Measurements from ENCODE around the gene SLC38A6. TPM values are rescaled to one million over a fixed set of nuclear protein-coding genes. Genes with fewer than 3 reads are reported as not detected.
A peak's percentile ranks its signal among the peaks of the same experiment; 100 is the strongest.

SLC38A6 gene
- 6.3 TPM for polyA plus RNA-seq (2013, experiment 1 of 2)
- 7.2 TPM for polyA plus RNA-seq (2013, experiment 2 of 2)

GRCh38 chr14:60980811-60981632 lies at the start of gene SLC38A6, which contains the start of gene TRMT5:
TSS of gene SLC38A6 (plus strand) at chr14:60981245. CDS start at chr14:60981278, 33 bp downstream.
TSS of gene TRMT5 (minus strand) at chr14:60981079. CDS start at chr14:60980973, 106 bp downstream.
- WGBS, 2 donors (ENCODE audit: extremely low coverage in 2 of 2, insufficient read length in 2 of 2, insufficient replicate concordance in 1 of 2): no CpG with 5 or more reads among the region's 59 CpGs
- Histone ChIP-seq H3K79me1 (ENCODE audit: low read depth, low read length) (peaks cover 4% of the 10 kb centered on the region), H2BK12ac (ENCODE audit: low read length) (no peak within 1 kb of the TSS), H3K4me1 (ENCODE audit: control insufficient read depth in 2 of 2, insufficient read depth in 1 of 2, low read depth in 1 of 2, low read length in 2 of 2) (peaks cover 0 to 3% of the 10 kb centered on the region in 2 donors), H3K9ac (ENCODE audit: low read depth, low read length, poor library complexity) (peak within 1 kb of the TSS; percentile 93), H3K4me3 (ENCODE audit: low read length in 2 of 2) (peak within 1 kb of the TSS; percentile 84 to 90), H3K36me3 (replicated peaks in 1 of 2; ENCODE audit: control insufficient read depth in 2 of 2, insufficient read depth in 2 of 2, low read length in 2 of 2) (peaks cover 3 to 43% of the 10 kb centered on the region in 2 donors), H3K9me3 (replicated peaks in 1 of 2; ENCODE audit: control insufficient read depth in 2 of 2, insufficient read depth in 1 of 2, low read depth in 1 of 2, low read length in 2 of 2) (no peaks in the 10 kb centered on the region), H2BK5ac (ENCODE audit: low read length) (no peak within 1 kb of the TSS), H3K14ac (ENCODE audit: low read length) (no peak within 1 kb of the TSS), H3K4me2 (ENCODE audit: insufficient read depth, low read length, poor library complexity, severe bottlenecking) (peak within 1 kb of the TSS; percentile 67), H3K4ac (ENCODE audit: low read length) (no peak within 1 kb of the TSS), H4K8ac (ENCODE audit: low read depth, low read length) (no peak within 1 kb of the TSS), H2BK15ac (ENCODE audit: low read length) (peak within 1 kb of the TSS; percentile 62), H3K23ac (ENCODE audit: low read depth, low read length, poor library complexity) (peak within 1 kb of the TSS; percentile 94), H2BK120ac (ENCODE audit: low read depth, low read length) (peak within 1 kb of the TSS; percentile 76), H2AK5ac (ENCODE audit: low read depth, low read length) (peak within 1 kb of the TSS; percentile 20), H4K91ac (ENCODE audit: low read depth, low read length, poor library complexity) (no peak within 1 kb of the TSS), H2AFZ (ENCODE audit: low read length) (peak within 1 kb of the TSS; percentile 93), H3K18ac (ENCODE audit: low read length) (peak within 1 kb of the TSS; percentile 94), H3K27ac (replicated peaks; ENCODE audit: low read length) (peak within 1 kb of the TSS; percentile 80), H3K27me3 (ENCODE audit: control insufficient read depth in 3 of 3, insufficient read depth in 3 of 3, low read depth in 1 of 3, low read length in 3 of 3) (no peaks in the 10 kb centered on the region)
- DNase-seq (ENCODE audit: low spot score): peak; percentile 93

- no peak overlapping the region for H2BK12ac ChIP-seq (ENCODE audit: low read length)
- no peak overlapping the region for H3K9ac ChIP-seq (ENCODE audit: low read depth, low read length, poor library complexity)
- H3K27ac ChIP-seq (replicated peaks; ENCODE audit: low read length): no peak overlapping the region
- H3K14ac ChIP-seq (ENCODE audit: low read length): no peak overlapping the region
- peaks cover 3% of the 10 kb centered on the region for H3K79me1 ChIP-seq (ENCODE audit: low read depth, low read length)
- H3K4me2 ChIP-seq (ENCODE audit: insufficient read depth, low read length, poor library complexity, severe bottlenecking): no peak overlapping the region
- H3K23ac ChIP-seq (ENCODE audit: low read depth, low read length, poor library complexity): no peak overlapping the region
- H3K36me3 ChIP-seq (replicated peaks in 1 of 2; ENCODE audit: control insufficient read depth in 2 of 2, insufficient read depth in 2 of 2, low read length in 2 of 2): no peaks in the 10 kb centered on the region
- no peak overlapping the region for H3K4me3 ChIP-seq (ENCODE audit: low read length in 2 of 2)
- no peak overlapping the region for H2BK5ac ChIP-seq (ENCODE audit: low read length)
- no peak overlapping the region for H2AFZ ChIP-seq (ENCODE audit: low read length)
- H3K4me1 ChIP-seq (ENCODE audit: control insufficient read depth in 2 of 2, insufficient read depth in 1 of 2, low read depth in 1 of 2, low read length in 2 of 2): peaks cover 3 to 4% of the 10 kb centered on the region in 2 donors
- no peaks in the 10 kb centered on the region for H3K9me3 ChIP-seq (replicated peaks in 1 of 2; ENCODE audit: control insufficient read depth in 2 of 2, insufficient read depth in 1 of 2, low read depth in 1 of 2, low read length in 2 of 2)
- no peak overlapping the region for H4K91ac ChIP-seq (ENCODE audit: low read depth, low read length, poor library complexity)
- no peak for DNase-seq (ENCODE audit: low spot score)
- WGBS, 2 donors (ENCODE audit: extremely low coverage in 2 of 2, insufficient read length in 2 of 2, insufficient replicate concordance in 1 of 2): no CpG with 5 or more reads among the region's 8 CpGs
- no peak overlapping the region for H2BK120ac ChIP-seq (ENCODE audit: low read depth, low read length)
- no peak overlapping the region for H2BK15ac ChIP-seq (ENCODE audit: low read length)
- no peak overlapping the region for H4K8ac ChIP-seq (ENCODE audit: low read depth, low read length)
- no peak overlapping the region for H3K4ac ChIP-seq (ENCODE audit: low read length)
- H3K27me3 ChIP-seq (ENCODE audit: control insufficient read depth in 3 of 3, insufficient read depth in 3 of 3, low read depth in 1 of 3, low read length in 3 of 3): no peaks in the 10 kb centered on the region
- H2AK5ac ChIP-seq (ENCODE audit: low read depth, low read length): no peak overlapping the region
- no peak overlapping the region for H3K18ac ChIP-seq (ENCODE audit: low read length)
These were observed 47.0 kb upstream of the SLC38A6 start for GRCh38 chr14:60933920-60934655.

GRCh38 chr14:60935319-60935718 lies 45.7 kb upstream of the SLC38A6 start:
- DNase-seq (ENCODE audit: low spot score): no peak
- no peak overlapping the region for H2AFZ ChIP-seq (ENCODE audit: low read length)
- H3K79me1 ChIP-seq (ENCODE audit: low read depth, low read length): peaks cover 3% of the 10 kb centered on the region
- H3K27ac ChIP-seq (replicated peaks; ENCODE audit: low read length): no peak overlapping the region
- no peak overlapping the region for H3K4ac ChIP-seq (ENCODE audit: low read length)
- no peak overlapping the region for H2BK15ac ChIP-seq (ENCODE audit: low read length)
- no peak overlapping the region for H2AK5ac ChIP-seq (ENCODE audit: low read depth, low read length)
- H3K18ac ChIP-seq (ENCODE audit: low read length): no peak overlapping the region
- no peak overlapping the region for H4K8ac ChIP-seq (ENCODE audit: low read depth, low read length)
- H3K4me3 ChIP-seq (ENCODE audit: low read length in 2 of 2): no peak overlapping the region
- H3K9ac ChIP-seq (ENCODE audit: low read depth, low read length, poor library complexity): no peak overlapping the region
- H3K27me3 ChIP-seq (ENCODE audit: control insufficient read depth in 3 of 3, insufficient read depth in 3 of 3, low read depth in 1 of 3, low read length in 3 of 3): no peaks in the 10 kb centered on the region
- H3K4me1 ChIP-seq (ENCODE audit: control insufficient read depth in 2 of 2, insufficient read depth in 1 of 2, low read depth in 1 of 2, low read length in 2 of 2): peaks cover 3 to 4% of the 10 kb centered on the region in 2 donors
- no peaks in the 10 kb centered on the region for H3K9me3 ChIP-seq (replicated peaks in 1 of 2; ENCODE audit: control insufficient read depth in 2 of 2, insufficient read depth in 1 of 2, low read depth in 1 of 2, low read length in 2 of 2)
- no peak overlapping the region for H3K4me2 ChIP-seq (ENCODE audit: insufficient read depth, low read length, poor library complexity, severe bottlenecking)
- H2BK12ac ChIP-seq (ENCODE audit: low read length): no peak overlapping the region
- no peaks in the 10 kb centered on the region for H3K36me3 ChIP-seq (replicated peaks in 1 of 2; ENCODE audit: control insufficient read depth in 2 of 2, insufficient read depth in 2 of 2, low read length in 2 of 2)
- H4K91ac ChIP-seq (ENCODE audit: low read depth, low read length, poor library complexity): no peak overlapping the region
- H3K14ac ChIP-seq (ENCODE audit: low read length): no peak overlapping the region
- H2BK5ac ChIP-seq (ENCODE audit: low read length): no peak overlapping the region
- H2BK120ac ChIP-seq (ENCODE audit: low read depth, low read length): no peak overlapping the region
- H3K23ac ChIP-seq (ENCODE audit: low read depth, low read length, poor library complexity): no peak overlapping the region

- no peaks in the 10 kb centered on the region for H3K27me3 ChIP-seq (ENCODE audit: control insufficient read depth in 3 of 3, insufficient read depth in 3 of 3, low read depth in 1 of 3, low read length in 3 of 3)
- H3K18ac ChIP-seq (ENCODE audit: low read length): no peak overlapping the region
- H3K4me1 ChIP-seq (ENCODE audit: control insufficient read depth in 2 of 2, insufficient read depth in 1 of 2, low read depth in 1 of 2, low read length in 2 of 2): peaks cover 5 to 11% of the 10 kb centered on the region in 2 donors
- no peak overlapping the region for H4K91ac ChIP-seq (ENCODE audit: low read depth, low read length, poor library complexity)
- no peaks in the 10 kb centered on the region for H3K79me1 ChIP-seq (ENCODE audit: low read depth, low read length)
- no peak overlapping the region for H3K23ac ChIP-seq (ENCODE audit: low read depth, low read length, poor library complexity)
- no peak overlapping the region for H3K14ac ChIP-seq (ENCODE audit: low read length)
- H4K8ac ChIP-seq (ENCODE audit: low read depth, low read length): no peak overlapping the region
- WGBS, 2 donors (ENCODE audit: extremely low coverage in 2 of 2, insufficient read length in 2 of 2, insufficient replicate concordance in 1 of 2): no CpG with 5 or more reads among the region's 1 CpG
- H3K9ac ChIP-seq (ENCODE audit: low read depth, low read length, poor library complexity): no peak overlapping the region
- H2BK5ac ChIP-seq (ENCODE audit: low read length): no peak overlapping the region
- DNase-seq (ENCODE audit: low spot score): no peak
- H2BK120ac ChIP-seq (ENCODE audit: low read depth, low read length): no peak overlapping the region
- no peaks in the 10 kb centered on the region for H3K9me3 ChIP-seq (replicated peaks in 1 of 2; ENCODE audit: control insufficient read depth in 2 of 2, insufficient read depth in 1 of 2, low read depth in 1 of 2, low read length in 2 of 2)
- no peak overlapping the region for H3K4me2 ChIP-seq (ENCODE audit: insufficient read depth, low read length, poor library complexity, severe bottlenecking)
- no peak overlapping the region for H2AFZ ChIP-seq (ENCODE audit: low read length)
- no peak overlapping the region for H2BK12ac ChIP-seq (ENCODE audit: low read length)
- no peaks in the 10 kb centered on the region for H3K36me3 ChIP-seq (replicated peaks in 1 of 2; ENCODE audit: control insufficient read depth in 2 of 2, insufficient read depth in 2 of 2, low read length in 2 of 2)
- H3K4ac ChIP-seq (ENCODE audit: low read length): no peak overlapping the region
- H3K4me3 ChIP-seq (ENCODE audit: low read length in 2 of 2): no peak overlapping the region
- H3K27ac ChIP-seq (replicated peaks; ENCODE audit: low read length): no peak overlapping the region
- H2AK5ac ChIP-seq (ENCODE audit: low read depth, low read length): no peak overlapping the region
- H2BK15ac ChIP-seq (ENCODE audit: low read length): no peak overlapping the region
These were observed 37.4 kb upstream of the SLC38A6 start for GRCh38 chr14:60943637-60944032.
